ENCODE data around the gene CCM2.

The CCM2 gene

GRCh38 chr7:44978511-44979366 is 21.3 kb upstream of the CCM2 start, which contains the start of gene MYO1G:
TSS of gene MYO1G (minus strand) at chr7:44979015. CDS start at chr7:44978961, 54 bp downstream.
- Histone ChIP-seq H3K4me1 (ENCODE audit: control insufficient read depth, low read depth, low read length) (no peaks in the 10 kb centered on the region), H3K4me3 (ENCODE audit: low read length) (no peak within 1 kb of the TSS), H3K27ac (ENCODE audit: low read length) (no peak within 1 kb of the TSS), H3K9ac (ENCODE audit: low read length) (no peak within 1 kb of the TSS), H3K27me3 (ENCODE audit: control insufficient read depth, insufficient read depth, low read length) (no peaks in the 10 kb centered on the region), H3K9me3 (ENCODE audit: control insufficient read depth, low read depth, low read length) (no peaks in the 10 kb centered on the region), H3K36me3 (ENCODE audit: control insufficient read depth, low read depth, low read length) (peaks cover 14% of the 10 kb centered on the region)

- Histone ChIP-seq H3K4me1 (ENCODE audit: control insufficient read depth, low read depth, low read length) (no peaks in the 10 kb centered on the region), H3K27ac (ENCODE audit: low read length) (no peak overlapping the region), H3K27me3 (ENCODE audit: control insufficient read depth, insufficient read depth, low read length) (no peaks in the 10 kb centered on the region), H3K9me3 (ENCODE audit: control insufficient read depth, low read depth, low read length) (no peaks in the 10 kb centered on the region), H3K9ac (ENCODE audit: low read length) (no peak overlapping the region), H3K4me3 (ENCODE audit: low read length) (no peak overlapping the region), H3K36me3 (ENCODE audit: control insufficient read depth, low read depth, low read length) (peaks cover 24% of the 10 kb centered on the region)
Observed at GRCh38 chr7:44979481-44980392, 20.3 kb upstream of the CCM2 start.

GRCh38 chr7:44980393-44981034 is 19.5 kb upstream of the CCM2 start:
- H3K27ac ChIP-seq (ENCODE audit: low read length) = no peak overlapping the region
- H3K9ac ChIP-seq (ENCODE audit: low read length) = no peak overlapping the region
- H3K9me3 ChIP-seq (ENCODE audit: control insufficient read depth, low read depth, low read length) = no peaks in the 10 kb centered on the region
- no peaks in the 10 kb centered on the region for H3K4me1 ChIP-seq (ENCODE audit: control insufficient read depth, low read depth, low read length)
- no peak overlapping the region for H3K4me3 ChIP-seq (ENCODE audit: low read length)
- no peaks in the 10 kb centered on the region for H3K27me3 ChIP-seq (ENCODE audit: control insufficient read depth, insufficient read depth, low read length)
- H3K36me3 ChIP-seq (ENCODE audit: control insufficient read depth, low read depth, low read length) = peaks cover 32% of the 10 kb centered on the region

- H3K27me3 ChIP-seq (ENCODE audit: control insufficient read depth, insufficient read depth, low read length) = no peaks in the 10 kb centered on the region
- H3K27ac ChIP-seq (ENCODE audit: low read length) = no peak overlapping the region
- H3K36me3 ChIP-seq (ENCODE audit: control insufficient read depth, low read depth, low read length) = peaks cover 36% of the 10 kb centered on the region
- H3K9me3 ChIP-seq (ENCODE audit: control insufficient read depth, low read depth, low read length) = no peaks in the 10 kb centered on the region
- no peak overlapping the region for H3K9ac ChIP-seq (ENCODE audit: low read length)
- no peaks in the 10 kb centered on the region for H3K4me1 ChIP-seq (ENCODE audit: control insufficient read depth, low read depth, low read length)
- no peak overlapping the region for H3K4me3 ChIP-seq (ENCODE audit: low read length)
Observed at GRCh38 chr7:44981035-44981706, 18.8 kb upstream of the CCM2 start.

GRCh38 chr7:44982535-44982923 is 17.5 kb upstream of the CCM2 start:
- no peaks in the 10 kb centered on the region for H3K27me3 ChIP-seq (ENCODE audit: control insufficient read depth, insufficient read depth, low read length)
- no peak overlapping the region for H3K9ac ChIP-seq (ENCODE audit: low read length)
- peaks cover 36% of the 10 kb centered on the region for H3K36me3 ChIP-seq (ENCODE audit: control insufficient read depth, low read depth, low read length)
- H3K4me3 ChIP-seq (ENCODE audit: low read length) = no peak overlapping the region
- no peaks in the 10 kb centered on the region for H3K9me3 ChIP-seq (ENCODE audit: control insufficient read depth, low read depth, low read length)
- H3K27ac ChIP-seq (ENCODE audit: low read length) = no peak overlapping the region
- H3K4me1 ChIP-seq (ENCODE audit: control insufficient read depth, low read depth, low read length) = no peaks in the 10 kb centered on the region

GRCh38 chr7:44982970-44983369 is 17.0 kb upstream of the CCM2 start:
- Histone ChIP-seq H3K9me3 (ENCODE audit: control insufficient read depth, low read depth, low read length) (no peaks in the 10 kb centered on the region), H3K9ac (ENCODE audit: low read length) (no peak overlapping the region), H3K27me3 (ENCODE audit: control insufficient read depth, insufficient read depth, low read length) (no peaks in the 10 kb centered on the region), H3K4me1 (ENCODE audit: control insufficient read depth, low read depth, low read length) (no peaks in the 10 kb centered on the region), H3K27ac (ENCODE audit: low read length) (no peak overlapping the region), H3K4me3 (ENCODE audit: low read length) (no peak overlapping the region), H3K36me3 (ENCODE audit: control insufficient read depth, low read depth, low read length) (peaks cover 36% of the 10 kb centered on the region)

- H3K4me1 ChIP-seq (ENCODE audit: control insufficient read depth, low read depth, low read length) = no peaks in the 10 kb centered on the region
- H3K9ac ChIP-seq (ENCODE audit: low read length) = no peak overlapping the region
- peaks cover 36% of the 10 kb centered on the region for H3K36me3 ChIP-seq (ENCODE audit: control insufficient read depth, low read depth, low read length)
- no peak overlapping the region for H3K27ac ChIP-seq (ENCODE audit: low read length)
- no peaks in the 10 kb centered on the region for H3K9me3 ChIP-seq (ENCODE audit: control insufficient read depth, low read depth, low read length)
- peak overlapping the region; percentile 99 for H3K4me3 ChIP-seq (ENCODE audit: low read length)
- no peaks in the 10 kb centered on the region for H3K27me3 ChIP-seq (ENCODE audit: control insufficient read depth, insufficient read depth, low read length)
Observed at GRCh38 chr7:44983742-44984477, 16.1 kb upstream of the CCM2 start.

GRCh38 chr7:44984478-44984758 is 15.6 kb upstream of the CCM2 start:
- Histone ChIP-seq H3K27ac (ENCODE audit: low read length) (no peak overlapping the region), H3K27me3 (ENCODE audit: control insufficient read depth, insufficient read depth, low read length) (no peaks in the 10 kb centered on the region), H3K36me3 (ENCODE audit: control insufficient read depth, low read depth, low read length) (peaks cover 36% of the 10 kb centered on the region), H3K9me3 (ENCODE audit: control insufficient read depth, low read depth, low read length) (no peaks in the 10 kb centered on the region), H3K4me1 (ENCODE audit: control insufficient read depth, low read depth, low read length) (no peaks in the 10 kb centered on the region), H3K4me3 (ENCODE audit: low read length) (peak overlapping the region; percentile 99), H3K9ac (ENCODE audit: low read length) (no peak overlapping the region)

- peaks cover 36% of the 10 kb centered on the region for H3K36me3 ChIP-seq (ENCODE audit: control insufficient read depth, low read depth, low read length)
Observed at GRCh38 chr7:44985033-44985695, 14.8 kb upstream of the CCM2 start.

GRCh38 chr7:44985900-44986217 is 14.1 kb upstream of the CCM2 start:
- Histone ChIP-seq H3K27me3 (ENCODE audit: control insufficient read depth, insufficient read depth, low read length) (no peaks in the 10 kb centered on the region), H3K36me3 (ENCODE audit: control insufficient read depth, low read depth, low read length) (peaks cover 36% of the 10 kb centered on the region), H3K27ac (ENCODE audit: low read length) (peak overlapping the region; percentile 97), H3K4me1 (ENCODE audit: control insufficient read depth, low read depth, low read length) (no peaks in the 10 kb centered on the region), H3K9me3 (ENCODE audit: control insufficient read depth, low read depth, low read length) (no peaks in the 10 kb centered on the region), H3K9ac (ENCODE audit: low read length) (peak overlapping the region; percentile 99), H3K4me3 (ENCODE audit: low read length) (peak overlapping the region; percentile 99)

More at GRCh38 chr7:44985033-44985695, 14.8 kb upstream of the CCM2 start:
- H3K9ac ChIP-seq (ENCODE audit: low read length) = peak overlapping the region; percentile 99
- no peaks in the 10 kb centered on the region for H3K27me3 ChIP-seq (ENCODE audit: control insufficient read depth, insufficient read depth, low read length)
- H3K4me1 ChIP-seq (ENCODE audit: control insufficient read depth, low read depth, low read length) = no peaks in the 10 kb centered on the region
- H3K9me3 ChIP-seq (ENCODE audit: control insufficient read depth, low read depth, low read length) = no peaks in the 10 kb centered on the region
- peak overlapping the region; percentile 99 for H3K4me3 ChIP-seq (ENCODE audit: low read length)
- H3K27ac ChIP-seq (ENCODE audit: low read length) = no peak overlapping the region
